ENCODE results near the gene MZT2B. TPM values are rescaled to one million over a fixed set of nuclear protein-coding genes. Genes with fewer than 3 reads are reported as not detected.
A peak's percentile ranks its signal among the peaks of the same experiment; 100 is the strongest.
"Not testable (repeated sequence)": the region's sequence is repeated elsewhere in the genome, so short reads cannot be mapped to it uniquely, and the experiment has no call there.

The MZT2B gene
- total RNA-seq, 2 experiments from 2014 or later, result 408 to 431 TPM

- H3K27ac Mint-ChIP-seq; H3K9me3 Mint-ChIP-seq; intact Hi-C loops (cut with micrococcal nuclease); H3K4me1 Mint-ChIP-seq (ENCODE audit: low read depth); H3K36me3 Mint-ChIP-seq (ENCODE audit: low read depth): not testable (repeated sequence)
- CTCF ChIA-PET, result interaction anchor here (0.6 kb wide), 1 partner anchor 26 kb away, joined by 4 read pairs; no protein-coding TSS in a partner anchor
- peak overlapping the region; percentile 75 for H3K4me3 Mint-ChIP-seq
- peak; percentile 14 for DNase-seq
- peaks cover 12% of the 10 kb centered on the region for H3K27me3 Mint-ChIP-seq (ENCODE audit: low read depth)
Observed at GRCh38 chr2:130143266-130144039, 38.6 kb upstream of the MZT2B start.

GRCh38 chr2:130145006-130145414 is 37.1 kb upstream of the MZT2B start, which contains the start of gene CCDC74B:
Gene CCDC74B (minus strand): TSS chr2:130145112. CDS start chr2:130144996, 116 bp downstream.
- DNase-seq, result peak; percentile 68
- CTCF ChIA-PET, result interaction anchor here (1.0 kb wide), 1 partner anchor 187 kb away, joined by 4 read pairs; no protein-coding TSS in a partner anchor
- not testable (repeated sequence) for H3K9me3 Mint-ChIP-seq; H3K36me3 Mint-ChIP-seq (ENCODE audit: low read depth); H3K27ac Mint-ChIP-seq; H3K4me1 Mint-ChIP-seq (ENCODE audit: low read depth)
- intact Hi-C loops (cut with micrococcal nuclease), result loop anchor here (1.0 kb wide), 1 partner anchor 36 kb away; the partner anchor contains the start of gene SMPD4
- H3K4me3 Mint-ChIP-seq, result peak within 1 kb of the TSS; percentile 75
- peaks cover 12% of the 10 kb centered on the region for H3K27me3 Mint-ChIP-seq (ENCODE audit: low read depth)

GRCh38 chr2:130148515-130148914 is 33.5 kb upstream of the MZT2B start:
- not testable (repeated sequence) for H3K36me3 Mint-ChIP-seq (ENCODE audit: low read depth); H3K27ac Mint-ChIP-seq

GRCh38 chr2:130150181-130151144 is 31.6 kb upstream of the MZT2B start:
- Mint-ChIP-seq H3K27ac (no peak overlapping the region), H3K27me3 (ENCODE audit: low read depth) (peaks cover 5% of the 10 kb centered on the region), H3K4me3 (no peak overlapping the region), H3K9me3 (no peaks in the 10 kb centered on the region), H3K36me3 (ENCODE audit: low read depth) (peaks cover 10% of the 10 kb centered on the region), H3K4me1 (ENCODE audit: low read depth) (no peaks in the 10 kb centered on the region)
- DNase-seq, result no peak
- intact Hi-C loops (cut with micrococcal nuclease), result loop anchor here (10.0 kb wide), 1 partner anchor 184 kb away; no protein-coding TSS in a partner anchor
- CTCF ChIA-PET, result no interaction called here

More at GRCh38 chr2:130148515-130148914, 33.5 kb upstream of the MZT2B start:
- DNase-seq; H3K4me3 Mint-ChIP-seq; CTCF ChIA-PET; H3K27me3 Mint-ChIP-seq (ENCODE audit: low read depth); H3K4me1 Mint-ChIP-seq (ENCODE audit: low read depth); intact Hi-C loops (cut with micrococcal nuclease); H3K9me3 Mint-ChIP-seq: not testable (repeated sequence)

GRCh38 chr2:130151145-130151512 is 30.9 kb upstream of the MZT2B start:
- H3K4me1 Mint-ChIP-seq (ENCODE audit: low read depth); H3K9me3 Mint-ChIP-seq: not testable (repeated sequence)
- intact Hi-C loops (cut with micrococcal nuclease), result loop anchor here (10.0 kb wide), 1 partner anchor 184 kb away; no protein-coding TSS in a partner anchor

GRCh38 chr2:130152136-130152815 is 29.8 kb upstream of the MZT2B start:
- intact Hi-C loops (cut with micrococcal nuclease), result loop anchor here (10.0 kb wide), 1 partner anchor 183 kb away; no protein-coding TSS in a partner anchor
- H3K4me1 Mint-ChIP-seq (ENCODE audit: low read depth); H3K27ac Mint-ChIP-seq; H3K4me3 Mint-ChIP-seq; H3K27me3 Mint-ChIP-seq (ENCODE audit: low read depth); DNase-seq; CTCF ChIA-PET; H3K9me3 Mint-ChIP-seq: not testable (repeated sequence)
- H3K36me3 Mint-ChIP-seq (ENCODE audit: low read depth), result peaks cover 10% of the 10 kb centered on the region

More at GRCh38 chr2:130151145-130151512, 30.9 kb upstream of the MZT2B start:
- H3K27me3 Mint-ChIP-seq (ENCODE audit: low read depth); CTCF ChIA-PET; H3K27ac Mint-ChIP-seq; H3K4me3 Mint-ChIP-seq; DNase-seq: not testable (repeated sequence)
- peaks cover 10% of the 10 kb centered on the region for H3K36me3 Mint-ChIP-seq (ENCODE audit: low read depth)

- Mint-ChIP-seq H3K4me3 (no peak overlapping the region), H3K27ac (no peak overlapping the region), H3K9me3 (no peaks in the 10 kb centered on the region), H3K4me1 (ENCODE audit: low read depth) (no peaks in the 10 kb centered on the region), H3K36me3 (ENCODE audit: low read depth) (peaks cover 10% of the 10 kb centered on the region), H3K27me3 (ENCODE audit: low read depth) (no peaks in the 10 kb centered on the region)
- CTCF ChIA-PET, result no interaction called here
- intact Hi-C loops (cut with micrococcal nuclease), result loop anchor here (10.0 kb wide), 1 partner anchor 182 kb away; no protein-coding TSS in a partner anchor
- no peak for DNase-seq
Observed at GRCh38 chr2:130152816-130153595, 29.1 kb upstream of the MZT2B start.

- CTCF ChIA-PET, result not testable (repeated sequence)
Observed at GRCh38 chr2:130153721-130154422, 28.2 kb upstream of the MZT2B start.

GRCh38 chr2:130154423-130154770 is 27.7 kb upstream of the MZT2B start:
- DNase-seq; CTCF ChIA-PET; H3K27ac Mint-ChIP-seq; H3K9me3 Mint-ChIP-seq; H3K4me3 Mint-ChIP-seq; H3K4me1 Mint-ChIP-seq (ENCODE audit: low read depth); H3K27me3 Mint-ChIP-seq (ENCODE audit: low read depth): not testable (repeated sequence)
- H3K36me3 Mint-ChIP-seq (ENCODE audit: low read depth), result peaks cover 13% of the 10 kb centered on the region
- intact Hi-C loops (cut with micrococcal nuclease), result loop anchor here (10.0 kb wide), 1 partner anchor 180 kb away; no protein-coding TSS in a partner anchor

More at GRCh38 chr2:130153721-130154422, 28.2 kb upstream of the MZT2B start:
- peaks cover 13% of the 10 kb centered on the region for H3K36me3 Mint-ChIP-seq (ENCODE audit: low read depth)
- not testable (repeated sequence) for H3K4me1 Mint-ChIP-seq (ENCODE audit: low read depth); DNase-seq; H3K9me3 Mint-ChIP-seq; H3K4me3 Mint-ChIP-seq; H3K27me3 Mint-ChIP-seq (ENCODE audit: low read depth); H3K27ac Mint-ChIP-seq
- intact Hi-C loops (cut with micrococcal nuclease), result loop anchor here (10.0 kb wide), 1 partner anchor 181 kb away; no protein-coding TSS in a partner anchor

GRCh38 chr2:130154773-130155765 is 27.0 kb upstream of the MZT2B start:
- intact Hi-C loops (cut with micrococcal nuclease), result loop anchor here (10.0 kb wide), 1 partner anchor 180 kb away; no protein-coding TSS in a partner anchor
- CTCF ChIA-PET, result no interaction called here
- DNase-seq, result no peak
- H3K27ac Mint-ChIP-seq, result no peak overlapping the region
- no peaks in the 10 kb centered on the region for H3K4me1 Mint-ChIP-seq (ENCODE audit: low read depth)
- H3K36me3 Mint-ChIP-seq (ENCODE audit: low read depth), result peaks cover 13% of the 10 kb centered on the region
- no peak overlapping the region for H3K4me3 Mint-ChIP-seq
- no peaks in the 10 kb centered on the region for H3K9me3 Mint-ChIP-seq
- H3K27me3 Mint-ChIP-seq (ENCODE audit: low read depth), result no peaks in the 10 kb centered on the region

Data from activated naive CD4-positive, alpha-beta T cell treated with anti-CD3 and anti-CD28 coated beads for 36 hours (primary cell).